Left ventricle myocardium inferior (tissue), 1 donor: Measurements from ENCODE around the gene ABCG8. TPM values are rescaled to one million over a fixed set of nuclear protein-coding genes. Genes with fewer than 3 reads are reported as not detected.

Source experiments
- DNase-seq: peaks from one replicate; pipeline ENCODE4 v3.0.0-alpha.2; 2020
- H3K27ac ChIP-seq: fragments of 200-600 bp; replicated peaks from 2 replicates; pipeline ENCODE4 v1.8.0; 2021
- H3K27me3 ChIP-seq: fragments of 200-600 bp; 2 replicates; pipeline ENCODE4 v1.8.0; 2021; ENCODE audit warnings: low read depth
- H3K36me3 ChIP-seq: fragments of 200-600 bp; 2 replicates; pipeline ENCODE4 v1.8.0; 2021
- H3K4me1 ChIP-seq: fragments of 200-600 bp; 2 replicates; pipeline ENCODE4 v1.8.0; 2021
- H3K4me3 ChIP-seq: fragments of 200-600 bp; 2 replicates; pipeline ENCODE4 v1.8.0; 2021; ENCODE audit warnings: mild to moderate bottlenecking, moderate library complexity
- H3K9me3 ChIP-seq: fragments of 200-600 bp; replicated peaks from 2 replicates; pipeline ENCODE4 v1.8.0; 2021
- intact Hi-C: fragments of 100-400 bp; cut with micrococcal nuclease; formaldehyde crosslinking; loops from one replicate; pipeline ENCODE4 v1.11.0; 2022
- total RNA-seq: library from RNA; stranded (reverse); fragmentation: NEBNext Ultra II Directional; extraction: Animal tissue kit (Norgen Biotek cat#: 25700); gene quantifications from one replicate; pipeline ENCODE4 v1.2.1, GENCODE V29; 2021
- TF ChIP-seq, protein P1 (sequence below): fragments of 200-600 bp; IDR thresholded peaks from 2 replicates; pipeline ENCODE4 v1.8.0; 2021; ENCODE audit warnings: antibody characterized with exemption, mild to moderate bottlenecking, borderline replicate concordance
- donor health status: DM: no; HTN: yes; CAD: no; lungs with severe emphysema.

The ABCG8 gene
- total RNA-seq, 1 donor from 2014 or later, result not detected

DNA sequence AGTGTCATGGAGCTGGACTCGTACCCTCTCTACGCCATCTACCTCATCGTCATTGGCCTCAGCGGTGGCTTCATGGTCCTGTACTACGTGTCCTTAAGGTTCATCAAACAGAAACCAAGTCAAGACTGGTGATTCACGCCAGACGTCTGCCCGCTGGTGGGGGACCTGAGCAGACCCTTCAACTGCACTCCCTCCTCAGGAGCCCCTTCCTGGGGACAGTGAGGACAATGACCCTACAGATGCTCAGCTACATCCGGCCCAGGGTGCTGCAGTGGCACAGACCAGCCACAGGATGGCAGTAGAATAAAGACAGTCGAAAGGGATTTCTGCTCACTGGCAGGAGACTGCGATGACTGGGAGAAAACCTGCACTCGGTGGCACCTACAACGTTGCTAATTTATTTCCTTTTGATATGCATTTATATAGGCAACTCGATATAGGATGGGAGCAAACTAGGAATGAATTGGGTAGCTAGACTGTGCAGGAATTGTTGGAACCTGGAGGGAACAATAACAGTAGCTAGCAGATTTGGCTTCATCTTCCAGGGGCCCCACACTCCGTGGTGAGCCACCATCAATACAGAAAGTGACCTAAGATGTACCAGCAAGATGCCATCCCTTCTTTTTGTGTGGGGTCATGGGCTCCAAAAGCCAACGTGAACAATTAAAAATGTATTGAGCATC, 39.2 kb downstream of the ABCG8 start:
- Histone ChIP-seq H3K27me3 (peaks cover 29% of the 10 kb centered on the region), H3K36me3 (no peaks in the 10 kb centered on the region), H3K27ac (no peak overlapping the region), H3K4me1 (peaks cover 5% of the 10 kb centered on the region), H3K4me3 (no peak overlapping the region), H3K9me3 (no peaks in the 10 kb centered on the region)
- intact Hi-C loops, result no loop called here
- peak; percentile 40 for DNase-seq
- TF ChIP-seq, protein P1, sequence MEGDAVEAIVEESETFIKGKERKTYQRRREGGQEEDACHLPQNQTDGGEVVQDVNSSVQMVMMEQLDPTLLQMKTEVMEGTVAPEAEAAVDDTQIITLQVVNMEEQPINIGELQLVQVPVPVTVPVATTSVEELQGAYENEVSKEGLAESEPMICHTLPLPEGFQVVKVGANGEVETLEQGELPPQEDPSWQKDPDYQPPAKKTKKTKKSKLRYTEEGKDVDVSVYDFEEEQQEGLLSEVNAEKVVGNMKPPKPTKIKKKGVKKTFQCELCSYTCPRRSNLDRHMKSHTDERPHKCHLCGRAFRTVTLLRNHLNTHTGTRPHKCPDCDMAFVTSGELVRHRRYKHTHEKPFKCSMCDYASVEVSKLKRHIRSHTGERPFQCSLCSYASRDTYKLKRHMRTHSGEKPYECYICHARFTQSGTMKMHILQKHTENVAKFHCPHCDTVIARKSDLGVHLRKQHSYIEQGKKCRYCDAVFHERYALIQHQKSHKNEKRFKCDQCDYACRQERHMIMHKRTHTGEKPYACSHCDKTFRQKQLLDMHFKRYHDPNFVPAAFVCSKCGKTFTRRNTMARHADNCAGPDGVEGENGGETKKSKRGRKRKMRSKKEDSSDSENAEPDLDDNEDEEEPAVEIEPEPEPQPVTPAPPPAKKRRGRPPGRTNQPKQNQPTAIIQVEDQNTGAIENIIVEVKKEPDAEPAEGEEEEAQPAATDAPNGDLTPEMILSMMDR, result peak; percentile 90

DNA sequence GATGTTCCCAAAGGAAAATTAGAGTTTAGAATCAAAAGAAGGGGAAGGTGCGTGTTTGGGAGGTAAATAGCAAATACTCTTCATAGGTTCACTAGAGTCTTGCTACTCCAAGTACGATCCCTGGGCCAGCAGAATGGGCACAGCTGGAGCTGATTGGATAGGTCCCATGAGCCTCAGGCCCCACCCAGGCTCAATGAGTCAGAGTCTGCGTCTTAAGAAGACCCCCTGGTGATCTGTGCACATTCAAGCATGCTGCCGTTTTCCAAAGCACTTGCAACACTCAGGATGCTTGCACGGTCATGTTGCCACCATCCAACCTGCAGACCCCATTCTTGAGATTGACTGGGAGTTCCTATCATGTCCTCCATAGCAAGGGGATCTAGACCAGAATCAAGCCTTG, 40.5 kb downstream of the ABCG8 start:
- H3K27me3 ChIP-seq, result peaks cover 19% of the 10 kb centered on the region

DNA sequence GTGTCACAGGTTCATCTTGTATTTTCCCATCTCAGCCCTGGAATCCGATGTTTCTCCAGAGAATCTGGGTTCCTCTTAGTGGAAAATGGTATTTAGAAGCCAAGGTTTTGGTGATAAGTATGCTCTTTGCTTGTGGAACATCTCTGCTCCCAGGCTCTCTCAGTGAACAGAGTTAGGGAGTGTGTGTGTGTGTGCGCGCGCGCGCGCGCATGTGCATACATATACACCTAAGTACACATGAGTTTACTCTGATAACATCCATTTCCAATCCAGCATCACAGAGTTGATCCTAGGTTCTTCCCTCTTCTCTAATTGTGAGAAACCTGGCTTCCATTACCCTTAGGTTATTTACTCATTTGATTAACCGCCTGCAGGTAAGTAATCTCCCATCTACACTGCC, 41.7 kb downstream of the ABCG8 start:
- H3K36me3 ChIP-seq, result peaks cover 1% of the 10 kb centered on the region
- TF ChIP-seq, protein P1, result no peak
- peaks cover 6% of the 10 kb centered on the region for H3K4me1 ChIP-seq
- H3K9me3 ChIP-seq, result no peaks in the 10 kb centered on the region
- peaks cover 19% of the 10 kb centered on the region for H3K27me3 ChIP-seq
- intact Hi-C loops, result no loop called here
- H3K27ac ChIP-seq, result no peak overlapping the region
- no peak for DNase-seq
- H3K4me3 ChIP-seq, result no peak overlapping the region

More for the DNA sequence above, 40.5 kb downstream of the ABCG8 start:
- Histone ChIP-seq H3K4me1 (peaks cover 6% of the 10 kb centered on the region), H3K4me3 (no peak overlapping the region), H3K27ac (no peak overlapping the region), H3K36me3 (no peaks in the 10 kb centered on the region), H3K9me3 (no peaks in the 10 kb centered on the region)
- no peak for DNase-seq
- TF ChIP-seq, protein P1, result no peak
- intact Hi-C loops, result no loop called here

DNA sequence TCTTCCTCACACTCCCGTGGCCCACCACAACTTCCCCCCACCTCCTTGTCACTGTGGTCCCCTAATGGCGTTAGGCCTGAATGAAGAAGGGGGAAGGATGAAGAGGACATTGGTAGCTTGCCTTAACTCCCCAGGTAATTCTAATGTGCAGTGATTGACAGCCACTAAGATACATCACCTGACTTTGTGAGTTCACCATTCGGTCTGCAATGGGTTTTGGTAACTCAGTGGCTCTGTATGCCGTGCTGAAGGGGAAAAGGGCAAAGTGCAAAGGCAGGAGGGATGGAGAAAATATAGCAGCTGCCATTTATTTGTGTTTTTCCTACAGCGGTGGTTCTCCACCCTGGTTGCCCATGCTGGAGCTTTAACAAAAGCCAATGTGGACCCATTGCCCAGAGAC, 42.2 kb downstream of the ABCG8 start:
- peaks cover 5% of the 10 kb centered on the region for H3K36me3 ChIP-seq
- no peak overlapping the region for H3K27ac ChIP-seq
- peaks cover 19% of the 10 kb centered on the region for H3K27me3 ChIP-seq
- DNase-seq, result no peak
- H3K9me3 ChIP-seq, result no peaks in the 10 kb centered on the region
- no peak overlapping the region for H3K4me3 ChIP-seq
- intact Hi-C loops, result no loop called here
- peaks cover 6% of the 10 kb centered on the region for H3K4me1 ChIP-seq
- TF ChIP-seq, protein P1, result no peak

DNA sequence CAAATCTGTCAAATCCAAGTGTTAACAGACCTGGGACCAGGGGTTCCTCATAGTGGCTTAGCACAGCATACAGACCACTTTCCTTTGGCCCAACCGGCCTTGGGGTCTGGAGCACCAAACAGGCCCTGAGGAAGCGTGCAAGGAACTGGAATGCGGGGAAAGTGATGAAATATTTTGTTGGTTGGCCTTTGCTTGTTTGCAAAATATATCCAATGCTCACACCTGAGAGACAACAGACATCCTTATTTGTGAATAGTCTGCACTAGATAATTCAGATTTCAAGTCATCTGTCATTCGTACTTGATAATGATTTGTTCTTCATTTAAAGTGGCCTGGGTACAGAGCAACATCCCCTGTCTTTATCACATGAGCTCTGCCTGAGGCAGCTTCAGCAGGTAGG, 43.5 kb downstream of the ABCG8 start:
- no peak overlapping the region for H3K27ac ChIP-seq
- H3K9me3 ChIP-seq, result no peaks in the 10 kb centered on the region
- H3K4me1 ChIP-seq, result peaks cover 6% of the 10 kb centered on the region
- H3K27me3 ChIP-seq, result peaks cover 5% of the 10 kb centered on the region
- TF ChIP-seq, protein P1, result no peak
- peaks cover 14% of the 10 kb centered on the region for H3K36me3 ChIP-seq
- intact Hi-C loops, result no loop called here
- DNase-seq, result no peak
- H3K4me3 ChIP-seq, result no peak overlapping the region
